MCF 10A (cell line): Measurements from ENCODE around the gene RRBP1. TPM values are rescaled to one million over a fixed set of nuclear protein-coding genes. Genes with fewer than 3 reads are reported as not detected.
A peak's percentile ranks its signal among the peaks of the same experiment; 100 is the strongest.

Experiments
- BruUV-seq: library from RNA; stranded (reverse); fragments of 400-500 nt; replicated peaks from 2 replicates; lab custom pipeline; 2021; lab: Mats Ljungman, UMichigan
- CTCF ChIA-PET: fragments of 300-600 bp; sonication (Branson Sonifier 250); formaldehyde crosslinking; extraction: SDS; loops from one replicate; lab custom pipeline; 2021; ENCODE audit warnings: antibody characterized with exemption, inconsistent platforms; lab: Yijun Ruan, JAX
- POLR2A ChIA-PET: fragments of 300-600, 350-650 bp; sonication (Branson Sonifier 250); formaldehyde crosslinking; extraction: SDS; loops from one replicate; lab custom pipeline; 2020; ENCODE audit warnings: antibody characterized with exemption, inconsistent platforms; lab: Yijun Ruan, JAX
- DNase-seq: peaks from one replicate; pipeline ENCODE4 v3.0.0-alpha.2; 2018; ENCODE audit not compliant: unreplicated experiment
- H3K27ac Mint-ChIP-seq: one replicate; pipeline ENCODE4 v1.8.0; 2022; ENCODE audit warnings: mild to moderate bottlenecking, low read depth, mixed read lengths; ENCODE audit not compliant: unreplicated experiment
- H3K27me3 Mint-ChIP-seq: one replicate; pipeline ENCODE4 v1.8.0; 2022; ENCODE audit warnings: mixed read lengths; ENCODE audit not compliant: insufficient read depth, unreplicated experiment
- H3K36me3 Mint-ChIP-seq: one replicate; pipeline ENCODE4 v1.8.0; 2022; ENCODE audit warnings: mild to moderate bottlenecking, moderate library complexity, mixed read lengths; ENCODE audit not compliant: insufficient read depth, unreplicated experiment
- H3K4me1 Mint-ChIP-seq: one replicate; pipeline ENCODE4 v1.8.0; 2022; ENCODE audit warnings: mixed read lengths; ENCODE audit not compliant: insufficient read depth, unreplicated experiment
- H3K4me3 Mint-ChIP-seq: one replicate; pipeline ENCODE4 v1.8.0; 2022; ENCODE audit warnings: mild to moderate bottlenecking, moderate library complexity, mixed read lengths; ENCODE audit not compliant: unreplicated experiment
- H3K9me3 Mint-ChIP-seq: one replicate; pipeline ENCODE4 v1.8.0; 2022; ENCODE audit warnings: mixed read lengths; ENCODE audit not compliant: unreplicated experiment
- CTCF ChIP-seq: fragments of 200-600 bp; IDR thresholded peaks from one replicate; pipeline ENCODE4 v1.8.0; 2022; ENCODE audit warnings: antibody characterized with exemption, mild to moderate bottlenecking; ENCODE audit not compliant: unreplicated experiment
- intact Hi-C: fragments of 100-400 bp; cut with micrococcal nuclease; formaldehyde crosslinking; loops from 2 replicates; pipeline ENCODE4 v1.14.1; 2022
- total RNA-seq: library from RNA; stranded (reverse); gene quantifications from 2 replicates; pipeline ENCODE4 v1.2.3, GENCODE V29; 2022

RRBP1 gene
- total RNA-seq, 1 experiment from 2014 or later = 203 TPM

- POLR2A ChIA-PET = interaction anchor here (0.7 to 6.9 kb wide), 8 partner anchors 10 to 53 kb away, joined by 3 to 104 read pairs (median 5); partner anchors contain the start of gene DSTN
- CTCF ChIA-PET = interaction anchor here (1.1 to 1.8 kb wide), 4 partner anchors 11 to 53 kb away, joined by 3 to 8 read pairs (median 6); no protein-coding TSS in a partner anchor
- no TSS peak for BruUV-seq
- no peak for TF ChIP-seq CTCF
- Mint-ChIP-seq H3K27me3 (no peaks in the 10 kb centered on the region), H3K4me3 (no peak overlapping the region), H3K27ac (no peak overlapping the region), H3K36me3 (peaks cover 46% of the 10 kb centered on the region), H3K9me3 (no peaks in the 10 kb centered on the region), H3K4me1 (peaks cover 44% of the 10 kb centered on the region)
- DNase-seq = peak; percentile 33
- intact Hi-C loops = no loop called here
Measured at GRCh38 chr20:17589161-17589834, 92.7 kb downstream of the RRBP1 start.

GRCh38 chr20:17587824-17588223 is 94.2 kb downstream of the RRBP1 start:
- DNase-seq = no peak
- no peaks in the 10 kb centered on the region for H3K9me3 Mint-ChIP-seq
- peaks cover 39% of the 10 kb centered on the region for H3K4me1 Mint-ChIP-seq
- H3K27me3 Mint-ChIP-seq = no peaks in the 10 kb centered on the region
- H3K36me3 Mint-ChIP-seq = peaks cover 43% of the 10 kb centered on the region
- H3K4me3 Mint-ChIP-seq = no peak overlapping the region
- ChIA-PET CTCF (interaction anchor here (0.9 to 1.6 kb wide), 3 partner anchors 46 to 310 kb away, joined by 3 to 5 read pairs (median 5); no protein-coding TSS in a partner anchor), POLR2A (interaction anchor here (1.7 to 9.3 kb wide), 2 partner anchors 11 to 16 kb away, joined by 8 to 168 read pairs; partner anchors contain the start of gene DSTN)
- peak overlapping the region; percentile 75 for H3K27ac Mint-ChIP-seq
- intact Hi-C loops = no loop called here
- BruUV-seq = no TSS peak
- no peak for TF ChIP-seq CTCF

- intact Hi-C loops = no loop called here
- ChIA-PET CTCF (interaction anchor here (0.8 to 1.6 kb wide), 5 partner anchors 17 to 312 kb away, joined by 3 to 5 read pairs (median 3); partner anchors contain the start of gene DSTN), POLR2A (interaction anchor here (0.8 to 9.3 kb wide), 7 partner anchors 8 to 42 kb away, joined by 3 to 168 read pairs (median 4); partner anchors contain the start of gene DSTN)
- Mint-ChIP-seq H3K27ac (no peak overlapping the region), H3K4me3 (no peak overlapping the region), H3K4me1 (peaks cover 36% of the 10 kb centered on the region), H3K27me3 (no peaks in the 10 kb centered on the region), H3K36me3 (peaks cover 36% of the 10 kb centered on the region), H3K9me3 (no peaks in the 10 kb centered on the region)
- TF ChIP-seq CTCF = no peak
- DNase-seq = no peak
- BruUV-seq = no TSS peak
Measured at GRCh38 chr20:17587148-17587547, 94.9 kb downstream of the RRBP1 start.

DNA sequence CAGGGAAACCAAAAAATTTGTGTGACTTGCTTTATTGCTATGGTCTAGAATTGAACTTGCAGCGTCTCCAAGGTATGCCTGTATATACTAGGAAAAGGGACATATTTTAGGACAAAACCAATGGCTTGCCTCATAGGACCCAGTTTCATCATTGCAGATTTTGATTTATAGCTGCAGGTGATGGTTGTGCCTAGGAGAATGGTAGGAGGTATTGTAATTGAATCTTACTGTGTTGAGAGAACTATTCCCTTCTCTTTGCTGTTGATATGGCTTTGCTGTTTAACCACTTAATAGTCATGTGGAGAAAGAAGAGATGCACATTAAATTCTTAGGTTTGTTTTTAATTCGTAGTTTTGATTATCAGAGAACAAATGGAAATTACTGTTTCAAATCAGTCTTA is 95.8 kb downstream of the RRBP1 start:
- POLR2A ChIA-PET = interaction anchor here (0.7 to 9.3 kb wide), 9 partner anchors 8 to 97 kb away, joined by 3 to 168 read pairs (median 4); partner anchors contain the start of gene DSTN
- Mint-ChIP-seq H3K27ac (no peak overlapping the region), H3K9me3 (no peaks in the 10 kb centered on the region), H3K36me3 (peaks cover 33% of the 10 kb centered on the region), H3K4me1 (peaks cover 40% of the 10 kb centered on the region), H3K4me3 (no peak overlapping the region), H3K27me3 (no peaks in the 10 kb centered on the region)
- BruUV-seq = no TSS peak
- TF ChIP-seq CTCF = no peak
- intact Hi-C loops = no loop called here
- CTCF ChIA-PET = interaction anchor here (0.6 to 1.6 kb wide), 10 partner anchors 9 to 313 kb away, joined by 3 to 5 read pairs (median 3); partner anchors contain the start of gene DSTN
- no peak for DNase-seq
